ENCODE data around the gene RPS5.
"Not testable (repeated sequence)": the region's sequence is repeated elsewhere in the genome, so short reads cannot be mapped to it uniquely, and the experiment has no call there.

Gene RPS5
- total RNA-seq: 104 to 252 (median 175) reads per million in 17 experiments

- peak; percentile 98 to 100 (median 98) for DNase-seq
Measured at GRCh38 chr19:58386576-58387337, at the start of gene RPS5. Gene RPS5, plus strand, starts transcription at chr19:58387269. Its CDS starts 869 bp downstream, at chr19:58388138.

DNA sequence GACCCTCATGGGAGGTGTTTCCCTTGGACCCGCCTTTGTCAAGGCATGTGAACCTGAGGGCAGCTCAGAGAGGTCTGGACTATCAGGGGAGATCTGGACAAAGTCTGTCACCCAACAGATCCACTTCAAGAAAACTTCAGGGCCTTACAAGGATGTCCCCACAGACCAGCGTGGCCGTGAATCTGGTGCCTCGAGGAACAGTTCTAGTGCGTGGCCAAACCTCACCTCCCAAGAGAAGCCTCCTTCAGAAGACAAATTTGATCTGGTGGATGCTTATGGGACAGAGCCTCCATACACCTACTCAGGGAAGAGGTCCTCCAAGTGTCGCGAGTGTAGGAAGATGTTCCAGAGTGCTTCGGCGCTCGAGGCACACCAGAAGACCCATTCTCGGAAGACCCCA is 48.7 kb upstream of the RPS5 start:
- no peak for DNase-seq

DNA sequence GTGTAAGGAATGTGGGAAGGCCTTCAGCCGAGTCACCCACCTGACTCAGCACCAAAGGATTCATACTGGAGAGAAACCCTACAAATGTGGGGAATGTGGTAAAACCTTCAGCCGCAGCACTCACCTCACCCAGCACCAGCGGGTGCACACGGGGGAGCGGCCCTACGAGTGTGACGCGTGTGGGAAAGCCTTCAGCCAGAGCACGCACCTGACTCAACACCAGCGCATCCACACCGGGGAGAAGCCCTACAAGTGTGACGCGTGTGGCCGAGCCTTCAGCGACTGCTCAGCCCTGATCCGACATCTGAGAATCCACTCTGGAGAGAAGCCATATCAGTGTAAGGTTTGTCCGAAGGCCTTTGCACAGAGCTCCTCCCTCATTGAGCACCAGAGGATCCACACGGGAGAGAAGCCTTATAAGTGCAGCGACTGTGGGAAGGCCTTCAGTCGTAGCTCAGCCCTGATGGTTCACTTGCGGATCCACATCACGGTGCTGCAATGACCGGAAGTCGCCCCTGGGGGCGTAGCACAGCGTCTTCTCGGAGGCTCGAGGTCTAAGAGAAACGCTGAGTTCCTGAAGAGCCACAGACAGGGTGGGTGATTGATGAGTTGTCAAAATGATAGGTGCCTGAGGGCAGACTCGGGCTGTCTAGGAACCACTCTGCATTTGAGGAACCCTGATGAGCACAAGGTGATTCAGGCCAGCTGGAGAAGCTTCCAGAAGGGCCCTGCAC is 48.1 kb upstream of the RPS5 start:
- no peak for DNase-seq

- no peak for DNase-seq
Measured at GRCh38 chr19:58345558-58345957, 41.5 kb upstream of the RPS5 start.

- DNase-seq: peak; percentile 80 to 93 (median 87)
Measured at GRCh38 chr19:58346961-58347929, 39.8 kb upstream of the RPS5 start.

GRCh38 chr19:58348080-58348479 is 39.0 kb upstream of the RPS5 start:
- DNase-seq: not testable (repeated sequence)

DNA sequence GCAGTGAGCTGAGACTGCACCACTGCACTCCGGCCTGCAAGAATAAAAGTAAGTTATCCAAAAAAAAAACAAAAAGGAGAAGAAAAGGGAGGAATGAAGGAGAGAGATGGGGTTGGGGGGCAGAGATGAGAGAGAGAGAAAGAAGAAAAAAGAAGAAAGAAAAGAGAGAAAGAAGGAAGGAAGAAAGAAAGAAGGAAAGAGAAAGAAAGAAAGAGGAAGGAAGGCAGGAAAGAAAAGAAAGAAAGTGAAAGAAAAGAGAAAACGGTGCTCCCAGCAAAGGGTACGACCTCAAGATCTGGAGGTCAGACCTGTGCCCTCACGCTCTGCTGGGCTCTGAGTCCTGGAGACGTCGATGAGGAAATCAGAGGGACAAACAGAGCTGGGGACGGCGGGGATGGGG is 37.5 kb upstream of the RPS5 start:
- DNase-seq: no peak

- no peak for DNase-seq
Measured at GRCh38 chr19:58350001-58350861, 36.8 kb upstream of the RPS5 start.

DNA sequence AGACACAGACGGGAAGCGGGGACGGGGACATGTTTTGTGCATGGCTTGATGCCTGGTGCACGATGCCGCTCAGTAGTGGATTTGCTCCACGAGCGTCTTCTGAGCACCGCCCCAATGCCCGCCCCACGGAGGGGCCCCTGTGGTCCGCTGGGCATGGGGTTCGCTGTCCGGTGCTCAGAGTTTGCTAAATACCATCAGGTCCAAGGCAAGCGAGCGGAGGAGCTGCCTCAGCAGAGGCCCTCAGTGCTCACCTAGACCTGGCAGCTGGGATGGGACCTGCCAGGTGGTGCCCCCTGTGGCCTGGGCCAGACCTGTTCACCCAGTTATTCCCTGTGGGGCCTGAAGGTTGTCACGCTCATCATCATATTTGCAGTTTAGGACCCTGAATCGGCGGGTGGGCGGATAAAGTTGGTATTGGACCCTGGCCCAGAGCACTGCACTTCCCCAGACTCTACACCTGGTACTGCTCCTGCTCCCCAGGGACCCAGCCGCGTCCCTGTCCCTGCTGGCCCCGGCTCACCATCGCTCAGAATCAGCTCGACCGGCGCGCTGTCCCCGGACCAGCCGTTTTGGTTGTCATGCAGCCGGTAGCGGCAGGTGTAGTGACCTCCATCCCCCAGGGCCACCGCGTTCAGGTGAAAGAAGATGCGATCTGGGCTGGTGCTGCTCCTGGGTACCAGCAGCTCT is 36.1 kb upstream of the RPS5 start:
- no peak for DNase-seq

- no peak for DNase-seq
Measured at GRCh38 chr19:58351558-58351878, 35.6 kb upstream of the RPS5 start.

DNA sequence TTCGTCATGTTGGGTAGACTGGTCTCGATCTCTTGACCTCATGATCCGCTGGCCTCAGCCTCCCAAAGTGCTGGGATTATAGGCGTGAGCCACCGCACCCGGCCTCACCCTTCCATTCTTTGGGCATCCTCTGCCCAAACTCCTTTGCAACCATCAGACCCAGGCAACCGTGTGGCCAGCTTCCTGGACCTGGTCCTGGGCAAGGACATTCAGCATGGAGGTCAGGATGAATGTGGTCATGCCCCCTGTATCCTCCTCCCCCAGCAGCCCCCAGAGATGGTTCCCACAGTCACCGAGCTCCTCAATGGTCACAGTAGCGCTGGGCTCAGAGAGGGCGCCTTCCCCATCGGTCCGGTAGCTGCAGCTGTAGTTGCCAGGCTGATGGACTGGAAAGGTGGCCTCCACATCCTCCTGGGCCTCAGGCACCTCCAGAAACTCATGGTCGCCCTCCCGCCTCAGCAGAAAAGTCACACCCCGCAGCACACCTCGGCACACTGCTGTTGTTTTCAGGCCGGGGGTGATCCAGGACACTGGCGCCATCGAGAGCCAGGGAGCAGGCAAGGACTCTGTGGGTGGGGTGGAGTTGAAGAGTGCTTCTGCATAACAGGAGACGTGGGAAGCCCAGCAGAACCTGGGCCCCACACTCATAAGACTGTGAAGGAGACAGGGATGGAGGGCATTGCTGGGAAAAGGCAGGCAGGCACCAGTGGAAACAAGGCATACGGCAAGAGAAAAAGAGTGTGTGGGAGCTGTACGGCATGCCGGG is 34.9 kb upstream of the RPS5 start:
- no peak for DNase-seq

GRCh38 chr19:58352760-58353671 is 34.1 kb upstream of the RPS5 start, which contains the start of gene A1BG:
Gene A1BG, minus strand, starts transcription at chr19:58353492. Its CDS starts 55 bp downstream, at chr19:58353437.
- DNase-seq: no peak

- no peak for DNase-seq
Measured at GRCh38 chr19:58353717-58354477, 33.2 kb upstream of the RPS5 start.

DNA sequence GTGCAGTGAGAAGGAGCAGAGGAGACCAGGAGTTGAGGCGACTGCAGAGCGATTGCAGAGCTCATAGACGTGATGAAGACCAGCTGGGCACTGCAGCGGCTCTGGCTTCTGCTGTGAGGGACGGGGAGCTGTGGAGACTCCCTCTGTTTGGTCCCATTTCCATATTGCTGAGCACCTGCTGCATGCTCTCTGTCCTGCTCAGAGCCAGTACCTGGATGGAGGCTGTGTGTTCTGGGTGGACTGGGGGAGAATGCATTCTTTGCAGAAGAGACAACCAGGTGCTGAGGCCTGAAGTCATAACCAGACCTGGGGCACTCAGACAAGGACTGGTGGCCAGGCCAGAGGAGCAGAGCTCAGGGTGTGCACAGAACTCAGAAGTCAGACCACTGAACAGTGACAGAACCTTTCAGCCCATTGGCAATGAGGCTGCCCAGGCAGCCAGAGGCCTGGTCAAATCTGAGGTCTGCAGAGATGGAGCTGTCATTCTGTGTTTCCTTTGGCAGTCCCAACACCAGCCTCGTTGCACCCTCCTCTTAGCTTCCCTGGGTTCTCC is 32.5 kb upstream of the RPS5 start:
- DNase-seq: no peak

- DNase-seq: no peak
Measured at GRCh38 chr19:58355215-58355796, 31.8 kb upstream of the RPS5 start.

DNA sequence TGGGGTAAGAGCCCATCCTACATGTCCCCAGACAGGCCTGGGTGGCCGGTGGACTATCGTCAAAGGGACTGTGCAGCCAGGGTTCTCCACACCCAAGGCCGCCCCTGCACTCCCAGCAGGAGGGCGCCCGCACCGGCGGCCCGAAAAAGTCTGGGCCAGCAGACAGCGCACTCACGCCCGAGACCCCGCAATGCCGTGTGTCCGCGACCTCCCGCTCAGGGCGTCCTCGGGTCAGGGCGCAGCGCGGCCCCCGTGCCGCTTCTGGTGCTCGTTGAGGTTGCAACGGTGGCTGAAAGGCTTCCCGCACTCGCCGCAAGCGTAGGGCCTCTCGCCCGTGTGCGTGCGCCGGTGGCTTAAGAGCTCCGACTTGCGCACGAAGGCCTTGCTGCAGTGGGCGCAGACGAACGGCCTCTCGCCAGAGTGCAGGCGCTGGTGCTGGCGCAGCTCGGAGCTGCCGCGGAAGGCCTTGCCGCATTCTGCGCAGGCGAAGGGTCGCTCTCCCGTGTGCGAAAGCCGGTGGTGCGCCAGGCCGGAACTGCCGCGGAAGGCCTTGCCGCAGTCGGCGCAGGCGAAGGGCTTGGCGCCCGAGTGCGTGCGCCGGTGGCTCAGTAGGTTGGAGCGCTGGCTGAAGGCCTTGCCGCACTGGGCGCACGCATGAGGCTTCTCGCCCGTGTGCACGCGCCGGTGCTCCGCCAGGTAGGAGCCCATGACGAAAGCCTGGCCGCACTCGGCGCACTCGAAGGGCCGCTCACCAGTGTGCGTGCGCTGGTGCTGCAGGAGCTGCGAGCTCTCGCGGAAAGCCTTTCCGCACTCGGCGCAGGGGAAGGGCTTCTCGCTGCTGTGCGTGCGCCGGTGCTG is 30.9 kb upstream of the RPS5 start:
- peak; percentile 6 to 43 (median 24) for DNase-seq
